OCI-LY7 (cell line): ENCODE data around the gene ISYNA1. TPM values are rescaled to one million over a fixed set of nuclear protein-coding genes. Genes with fewer than 3 reads are reported as not detected.

ENCODE experiments used
- BruUV-seq: library from RNA; stranded (reverse); fragments of 400-500 nt; replicated peaks from 2 replicates; lab custom pipeline; 2021; lab: Mats Ljungman, UMichigan
- CTCF ChIA-PET: fragments of 300-600 bp; sonication (Branson Sonifier 250); formaldehyde crosslinking; loops from one replicate; lab custom pipeline; 2022; ENCODE audit warnings: antibody characterized with exemption; ENCODE audit not compliant: unreplicated experiment; lab: Charles Lee
- POLR2A ChIA-PET: fragments of 300-600 bp; sonication (Branson Sonifier 250); formaldehyde crosslinking; loops from one replicate; lab custom pipeline; 2022; ENCODE audit warnings: antibody characterized with exemption; lab: Charles Lee
- DNase-seq: peaks from one replicate; pipeline ENCODE4 v3.0.0-alpha.2; 2015; ENCODE audit warnings: low spot score
- H2AFZ ChIP-seq: fragments of 200-600 bp; sonication (generic), shearing (Covaris generic); 2 replicates; pipeline ENCODE4 v1.6.1; 2014; ENCODE audit warnings: mild to moderate bottlenecking, antibody characterized with exemption, low read length, moderate library complexity
- H3K27ac ChIP-seq: fragments of 200-600 bp; sonication (generic); 2 replicates; pipeline ENCODE4 v1.5.1; 2014; ENCODE audit warnings: mixed run types, low read depth, mild to moderate bottlenecking, moderate library complexity, low read length, inconsistent platforms; ENCODE audit not compliant: poor library complexity, severe bottlenecking
- H3K36me3 ChIP-seq: fragments of 200-600 bp; sonication (generic); 2 replicates; pipeline ENCODE4 v1.6.1; 2014; ENCODE audit warnings: mild to moderate bottlenecking, antibody characterized with exemption, low read length, moderate library complexity, mixed read lengths; ENCODE audit not compliant: insufficient read depth
- H3K4me1 ChIP-seq: fragments of 200-600 bp; sonication (generic); 2 replicates; pipeline ENCODE4 v1.5.1; 2014; ENCODE audit warnings: mild to moderate bottlenecking, low read length; ENCODE audit not compliant: insufficient read depth, poor library complexity, severe bottlenecking
- H3K4me2 ChIP-seq: fragments of 200-600 bp; sonication (generic); 2 replicates; pipeline ENCODE4 v1.6.1; 2014; ENCODE audit warnings: mild to moderate bottlenecking, low read length
- H3K4me3 ChIP-seq: fragments of 200-600 bp; sonication (generic); 2 replicates; pipeline ENCODE4 v1.5.1; 2014; ENCODE audit warnings: mild to moderate bottlenecking, low read depth, low read length; ENCODE audit not compliant: poor library complexity, severe bottlenecking
- H3K79me2 ChIP-seq: fragments of 200-600 bp; sonication (generic); 2 replicates; pipeline ENCODE4 v1.6.1; 2016; ENCODE audit warnings: low read depth, mild to moderate bottlenecking, low read length, moderate library complexity, mixed read lengths; ENCODE audit not compliant: insufficient read depth
- H3K9me2 ChIP-seq: fragments of 200-600 bp; sonication (generic); 2 replicates; pipeline ENCODE4 v1.6.1; 2016; ENCODE audit warnings: mild to moderate bottlenecking, low read length, mixed read lengths; ENCODE audit not compliant: insufficient read depth
- H3K9me3 ChIP-seq: fragments of 200-600 bp; sonication (generic); 2 replicates; pipeline ENCODE4 v1.6.1; 2014; ENCODE audit warnings: mild to moderate bottlenecking, mixed run types, low read length, mixed read lengths
- H4K20me1 ChIP-seq: fragments of 200-600 bp; sonication (generic); 2 replicates; pipeline ENCODE4 v1.6.1; 2014; ENCODE audit warnings: mild to moderate bottlenecking, antibody characterized with exemption, low read length, moderate library complexity, mixed read lengths; ENCODE audit not compliant: insufficient read depth
- EZH2phosphoT487 ChIP-seq: fragments of 200-600 bp; sonication (generic); IDR thresholded peaks from 2 replicates; pipeline ENCODE4 v1.6.1; 2018; ENCODE audit warnings: low read depth, borderline replicate concordance, mild to moderate bottlenecking, mixed run types, antibody characterized with exemption, low read length, moderate library complexity, mixed read lengths
- intact Hi-C: fragments of 100-400 bp; cut with micrococcal nuclease; formaldehyde crosslinking; loops from one replicate; pipeline ENCODE4 v1.10.0; 2022; ENCODE audit not compliant: unreplicated experiment
- total RNA-seq, 2 experiments: library from RNA; depleted of rRNA in 1 of 2; stranded (reverse); fragments of >200 nt in 1 of 2; shearing (Covaris generic) in 1 of 2; gene quantifications; 2 replicates each; pipeline ENCODE4 v1.2.3, GENCODE V29; 2014 to 2022
- TF ChIP-seq, protein P1 (sequence below): fragments of 200-600 bp; sonication (generic); conservative IDR thresholded peaks from 2 replicates; pipeline ENCODE4 v1.5.1; 2014; ENCODE audit warnings: mild to moderate bottlenecking, antibody characterized with exemption, low read length, moderate library complexity, mixed read lengths

ISYNA1 gene
- total RNA-seq, 2 experiments from 2014 or later: 1.8 to 8.9 TPM

DNA sequence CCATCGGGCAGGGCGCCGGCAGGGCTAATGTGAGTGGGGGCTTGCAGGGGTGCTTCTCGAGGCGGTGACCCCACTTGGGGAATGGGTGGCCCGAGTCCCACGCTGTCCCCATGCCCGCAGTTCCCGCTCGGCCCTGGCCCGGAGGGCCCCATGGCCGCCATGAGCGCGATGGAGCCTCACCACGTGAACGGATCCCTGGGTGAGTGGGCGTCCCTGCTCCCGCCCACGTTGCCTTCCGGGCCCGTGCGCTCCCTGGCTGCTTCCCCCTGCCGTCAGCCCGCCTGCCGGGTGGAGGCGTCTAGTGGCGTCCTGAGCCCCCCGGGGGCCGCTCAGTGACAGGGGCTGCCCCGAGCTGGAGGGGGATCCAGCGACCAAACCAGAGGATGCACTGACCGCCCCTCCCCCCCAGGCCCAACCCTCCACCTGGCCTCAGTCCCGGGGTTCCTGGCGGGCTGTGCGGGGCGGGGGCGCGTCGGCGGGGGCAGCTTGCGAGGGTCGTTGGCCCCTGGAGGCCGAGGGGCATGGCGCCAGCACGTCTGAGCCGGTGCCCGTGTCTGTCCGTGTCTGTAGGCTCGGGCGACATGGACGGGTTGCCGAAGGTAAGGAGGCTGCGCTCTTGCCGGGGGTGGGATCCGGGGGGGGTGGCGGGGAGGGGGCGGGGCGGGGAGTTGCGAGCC, 4.8 kb downstream of the ISYNA1 start:
- H3K4me3 ChIP-seq: no peak overlapping the region
- H3K9me3 ChIP-seq: no peaks in the 10 kb centered on the region
- no peaks in the 10 kb centered on the region for H3K36me3 ChIP-seq
- peaks cover 40% of the 10 kb centered on the region for H3K4me1 ChIP-seq
- no peak overlapping the region for H2AFZ ChIP-seq
- intact Hi-C loops: no loop called here
- ChIA-PET CTCF (no interaction called here), POLR2A (no interaction called here)
- H3K79me2 ChIP-seq: no peaks in the 10 kb centered on the region
- TF ChIP-seq EZH2phosphoT487: no peak
- TF ChIP-seq, protein P1, sequence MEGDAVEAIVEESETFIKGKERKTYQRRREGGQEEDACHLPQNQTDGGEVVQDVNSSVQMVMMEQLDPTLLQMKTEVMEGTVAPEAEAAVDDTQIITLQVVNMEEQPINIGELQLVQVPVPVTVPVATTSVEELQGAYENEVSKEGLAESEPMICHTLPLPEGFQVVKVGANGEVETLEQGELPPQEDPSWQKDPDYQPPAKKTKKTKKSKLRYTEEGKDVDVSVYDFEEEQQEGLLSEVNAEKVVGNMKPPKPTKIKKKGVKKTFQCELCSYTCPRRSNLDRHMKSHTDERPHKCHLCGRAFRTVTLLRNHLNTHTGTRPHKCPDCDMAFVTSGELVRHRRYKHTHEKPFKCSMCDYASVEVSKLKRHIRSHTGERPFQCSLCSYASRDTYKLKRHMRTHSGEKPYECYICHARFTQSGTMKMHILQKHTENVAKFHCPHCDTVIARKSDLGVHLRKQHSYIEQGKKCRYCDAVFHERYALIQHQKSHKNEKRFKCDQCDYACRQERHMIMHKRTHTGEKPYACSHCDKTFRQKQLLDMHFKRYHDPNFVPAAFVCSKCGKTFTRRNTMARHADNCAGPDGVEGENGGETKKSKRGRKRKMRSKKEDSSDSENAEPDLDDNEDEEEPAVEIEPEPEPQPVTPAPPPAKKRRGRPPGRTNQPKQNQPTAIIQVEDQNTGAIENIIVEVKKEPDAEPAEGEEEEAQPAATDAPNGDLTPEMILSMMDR: no peak
- H3K4me2 ChIP-seq: peak overlapping the region; percentile 56
- H3K9me2 ChIP-seq: no peaks in the 10 kb centered on the region
- H4K20me1 ChIP-seq: no peaks in the 10 kb centered on the region
- DNase-seq: peak; percentile 38
- H3K27ac ChIP-seq: no peak overlapping the region
- BruUV-seq: no TSS peak

DNA sequence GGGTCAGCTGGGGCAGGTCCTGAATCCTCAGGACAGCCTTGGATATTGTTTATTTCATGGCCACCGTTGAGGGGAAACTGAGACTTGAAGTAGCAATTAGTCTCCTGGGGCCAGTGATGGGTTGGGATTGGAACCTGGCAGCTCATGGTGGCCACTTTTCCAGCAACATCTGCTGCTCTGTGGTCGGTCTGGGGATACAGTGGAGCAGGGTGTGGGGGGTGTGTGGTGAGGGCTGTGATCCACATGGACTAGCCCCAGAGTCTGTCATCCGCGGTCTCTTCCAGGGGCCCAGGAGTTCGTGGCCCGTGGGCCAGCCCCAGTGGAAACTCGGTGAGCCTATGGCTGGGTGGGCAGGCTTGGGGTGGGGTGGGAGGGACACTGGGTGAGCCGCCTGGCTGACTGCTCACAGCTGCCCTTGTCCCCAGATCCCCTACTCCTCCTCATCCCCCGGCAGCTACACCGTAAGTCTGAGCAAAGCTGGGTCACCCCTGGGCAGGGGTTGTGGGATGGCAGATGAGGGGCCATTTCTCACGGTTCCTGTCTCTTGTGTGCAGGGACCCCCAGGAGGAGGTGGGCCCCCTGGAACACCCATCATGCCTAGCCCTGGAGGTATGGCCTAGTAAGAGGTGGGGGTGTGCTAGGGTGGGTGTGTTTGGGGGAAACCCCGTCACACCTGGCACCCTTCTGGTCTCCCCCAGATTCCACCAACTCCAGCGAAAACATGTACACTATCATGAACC, 5.5 kb downstream of the ISYNA1 start:
- intact Hi-C loops: no loop called here
- Histone ChIP-seq H3K4me1 (peaks cover 37% of the 10 kb centered on the region), H2AFZ (no peak overlapping the region), H3K9me2 (no peaks in the 10 kb centered on the region), H3K27ac (no peak overlapping the region), H3K4me3 (no peak overlapping the region), H3K4me2 (peak overlapping the region; percentile 56), H3K9me3 (no peaks in the 10 kb centered on the region), H3K79me2 (no peaks in the 10 kb centered on the region), H3K36me3 (no peaks in the 10 kb centered on the region), H4K20me1 (no peaks in the 10 kb centered on the region)
- ChIA-PET POLR2A (interaction anchor here (0.6 kb wide), 2 partner anchors 89 to 399 kb away, joined by 3 to 5 read pairs; partner anchors contain the start of gene ELL), CTCF (no interaction called here)
- TF ChIP-seq EZH2phosphoT487: no peak
- TF ChIP-seq, protein P1: no peak
- no TSS peak for BruUV-seq
- DNase-seq: no peak
